HCT116 (cell line): ENCODE data around the gene ELF1. TPM values are rescaled to one million over a fixed set of nuclear protein-coding genes. Genes with fewer than 3 reads are reported as not detected.

ENCODE experiments used
- ATAC-seq: fragments of 200-7000 bp; cut with Tn5 transposase; 2 replicates; pipeline ENCODE4 v1.9.1; 2020; ENCODE audit warnings: mild to moderate bottlenecking, moderate library complexity
- BruUV-seq: library from RNA; stranded (reverse); fragments of 400-500 nt; replicated peaks from 2 replicates; lab custom pipeline; 2021; lab: Mats Ljungman, UMichigan
- CTCF ChIA-PET: fragments of 300-600 bp; sonication (Branson Sonifier 250); formaldehyde crosslinking; loops from one replicate; lab custom pipeline; 2021; ENCODE audit warnings: antibody characterized with exemption; lab: Charles Lee
- POLR2A ChIA-PET: fragments of 300-600, 350-600 bp; sonication (Branson Sonifier 250); formaldehyde crosslinking; loops from one replicate; lab custom pipeline; 2021; ENCODE audit warnings: antibody characterized with exemption; lab: Charles Lee
- RAD21 ChIA-PET, 2 experiments: fragments of 300-600 bp; sonication (Branson Sonifier 250); formaldehyde crosslinking; loops; one replicate each; lab custom pipeline; 2023; ENCODE audit warnings: low total read pairs in 2 of 2; ENCODE audit not compliant: uncharacterized antibody in 2 of 2, unreplicated experiment in 2 of 2, low non-redundant PET in 1 of 2; lab: Charles Lee
- DNase-seq: peaks from one replicate; pipeline ENCODE4 v3.0.0-alpha.2; 2010; ENCODE audit warnings: low read depth, low spot score
- H2AFZ ChIP-seq: fragments of 200-600 bp; shearing (Covaris generic), sonication (generic); 2 replicates; pipeline ENCODE4 v1.6.1; 2017; ENCODE audit warnings: low read depth, mixed run types, mixed read lengths, antibody characterized with exemption, low read length; ENCODE audit not compliant: poor library complexity, severe bottlenecking
- H3K27ac ChIP-seq: 2 replicates; pipeline ENCODE4 v1.5.1; 2012; ENCODE audit warnings: low read depth, low read length
- H3K27me3 ChIP-seq: fragments of 200-600 bp; sonication (generic); 2 replicates; pipeline ENCODE4 v1.6.1; 2016; ENCODE audit warnings: mixed run types, low read length, mixed read lengths; ENCODE audit not compliant: insufficient read depth
- H3K36me3 ChIP-seq, 2 experiments: fragments of 200-500 bp in 1 of 2; fragments of 200-600 bp in 1 of 2; sonication (Bioruptor generic) in 1 of 2; sonication (generic) in 1 of 2; 2 replicates each; pipeline versions ENCODE4 v1.5.1 to v1.6.1; 2014 to 2016; ENCODE audit warnings: low read length in 2 of 2, inconsistent platforms in 1 of 2, mixed read lengths in 1 of 2, mixed run types in 1 of 2; ENCODE audit not compliant: insufficient read depth in 2 of 2, control insufficient read depth in 1 of 2
- H3K4me1 ChIP-seq, 2 experiments: fragments of 200-600 bp in 1 of 2; sonication (generic) in 1 of 2; 2 replicates each; pipeline versions ENCODE4 v1.5.1 to v1.6.1; 2012 to 2017; ENCODE audit warnings: low read length in 2 of 2, inconsistent platforms in 1 of 2, mild to moderate bottlenecking in 1 of 2, mixed read lengths in 1 of 2, mixed run types in 1 of 2, moderate library complexity in 1 of 2; ENCODE audit not compliant: insufficient read depth in 2 of 2, control insufficient read depth in 1 of 2
- H3K4me2 ChIP-seq: fragments of 200-600 bp; sonication (generic); 2 replicates; pipeline ENCODE4 v1.6.1; 2017; ENCODE audit warnings: mixed run types, low read length, mixed read lengths
- H3K4me3 ChIP-seq, 2 experiments: fragments of 200-600 bp in 1 of 2; sonication (generic) in 1 of 2; replicated peaks in 1 of 2; 2 replicates each; pipeline ENCODE4 v1.5.1; 2011 to 2016; ENCODE audit warnings: low read length in 2 of 2, control low read depth in 1 of 2, low read depth in 1 of 2, mild to moderate bottlenecking in 1 of 2, mixed read lengths in 1 of 2, mixed run types in 1 of 2
- H3K79me2 ChIP-seq: fragments of 200-600 bp; sonication (generic); 2 replicates; pipeline ENCODE4 v1.6.1; 2017; ENCODE audit warnings: mild to moderate bottlenecking, mixed run types, low read length, moderate library complexity, mixed read lengths; ENCODE audit not compliant: insufficient read depth
- H3K9ac ChIP-seq: fragments of 200-600 bp; sonication (generic); 2 replicates; pipeline ENCODE4 v1.6.1; 2016; ENCODE audit warnings: low read length, mixed read lengths
- H3K9me2 ChIP-seq: fragments of 200-600 bp; sonication (generic), shearing (Covaris generic); 2 replicates; pipeline ENCODE4 v1.6.1; 2017; ENCODE audit warnings: mixed run types, mild to moderate bottlenecking, moderate library complexity; ENCODE audit not compliant: insufficient read depth
- H3K9me3 ChIP-seq, 2 experiments: fragments of 200-500 bp in 1 of 2; fragments of 200-600 bp in 1 of 2; sonication (Bioruptor generic) in 1 of 2; sonication (generic) in 1 of 2; 2 replicates each; pipeline ENCODE4 v1.6.1; 2014 to 2017; ENCODE audit warnings: low read length in 2 of 2, mixed read lengths in 2 of 2, inconsistent platforms in 1 of 2, low read depth in 1 of 2, mild to moderate bottlenecking in 1 of 2, mixed run types in 1 of 2, moderate library complexity in 1 of 2; ENCODE audit not compliant: control insufficient read depth in 1 of 2, insufficient read depth in 1 of 2
- H4K20me1 ChIP-seq: fragments of 200-600 bp; sonication (generic), shearing (Covaris generic); 2 replicates; pipeline ENCODE4 v1.6.1; 2017; ENCODE audit warnings: mixed run types, mild to moderate bottlenecking, moderate library complexity; ENCODE audit not compliant: insufficient read depth
- CBX3 ChIP-seq: IDR thresholded peaks from 2 replicates; pipeline ENCODE4 v1.6.1; 2012; ENCODE audit warnings: low read depth
- EGR1 ChIP-seq: IDR thresholded peaks from 2 replicates; pipeline ENCODE4 v1.6.1; 2012; ENCODE audit warnings: low read depth
- ELF1 ChIP-seq: IDR thresholded peaks from 2 replicates; pipeline ENCODE4 v1.6.1; 2012; ENCODE audit warnings: low read depth, borderline replicate concordance
- EZH2 ChIP-seq: fragments of 200-600 bp; sonication (generic); IDR thresholded peaks from 2 replicates; pipeline ENCODE4 v1.6.1; 2017; ENCODE audit warnings: antibody characterized with exemption, mixed run types
- EZH2phosphoT487 ChIP-seq: fragments of 200-600 bp; IDR thresholded peaks from 2 replicates; pipeline ENCODE4 v1.6.1; 2018; ENCODE audit warnings: antibody characterized with exemption, borderline replicate concordance
- FOSL1 ChIP-seq: IDR thresholded peaks from 2 replicates; pipeline ENCODE4 v1.6.1; 2012; ENCODE audit warnings: low read depth
- JUND ChIP-seq: IDR thresholded peaks from 2 replicates; pipeline ENCODE4 v1.6.1; 2012
- MAX ChIP-seq: IDR thresholded peaks from 2 replicates; pipeline ENCODE4 v1.6.1; 2012
- POLR2A ChIP-seq: IDR thresholded peaks from 2 replicates; pipeline ENCODE4 v1.7.0; 2011; ENCODE audit warnings: borderline replicate concordance; ENCODE audit not compliant: insufficient read depth, insufficient read length; ENCODE audit errors: extremely low read depth
- RAD21 ChIP-seq: IDR thresholded peaks from 2 replicates; pipeline ENCODE4 v1.6.1; 2012; ENCODE audit warnings: low read depth, mild to moderate bottlenecking
- REST ChIP-seq: IDR thresholded peaks from 2 replicates; pipeline ENCODE4 v1.6.1; 2012; ENCODE audit warnings: low read depth
- SIN3A ChIP-seq: IDR thresholded peaks from 2 replicates; pipeline ENCODE4 v1.6.1; 2012; ENCODE audit warnings: low read depth
- SP1 ChIP-seq: IDR thresholded peaks from 2 replicates; pipeline ENCODE4 v1.6.1; 2012; ENCODE audit warnings: low read depth
- SRF ChIP-seq: IDR thresholded peaks from 2 replicates; pipeline ENCODE4 v1.6.1; 2012; ENCODE audit warnings: low read depth
- YY1 ChIP-seq: IDR thresholded peaks from 2 replicates; pipeline ENCODE4 v1.6.1; 2011; ENCODE audit warnings: low read length, low read depth, moderate library complexity, mild to moderate bottlenecking; ENCODE audit not compliant: insufficient replicate concordance; ENCODE audit errors: extremely low read depth
- ZBTB33 ChIP-seq: IDR thresholded peaks from 2 replicates; pipeline ENCODE4 v1.6.1; 2011; ENCODE audit warnings: mild to moderate bottlenecking, low read length, moderate library complexity; ENCODE audit not compliant: insufficient replicate concordance; ENCODE audit errors: extremely low read depth
- ZFX ChIP-seq: fragments of 450-650 bp; IDR thresholded peaks from 2 replicates; pipeline ENCODE4 v1.6.1; 2017
- ZNF274 ChIP-seq: fragments of 200-500 bp; sonication (Bioruptor generic); IDR thresholded peaks from 2 replicates; pipeline ENCODE4 v1.6.1; 2014; ENCODE audit warnings: mild to moderate bottlenecking, low read depth, low read length, inconsistent platforms
- intact Hi-C: fragments of 100-400 bp; cut with micrococcal nuclease; formaldehyde crosslinking; loops from 2 replicates; pipeline ENCODE4 v1.10.0; 2022
- total RNA-seq: library from RNA; stranded (reverse); gene quantifications from one replicate; pipeline ENCODE4 v1.2.1, GENCODE V29; 2021; ENCODE audit not compliant: unreplicated experiment

ELF1 gene
- total RNA-seq, 1 experiment from 2014 or later = 30.0 TPM

- ChIA-PET POLR2A (no interaction called here), RAD21 (no interaction called here)
- no peaks in the 10 kb centered on the region for H4K20me1 ChIP-seq
- H3K4me3 ChIP-seq = no peak overlapping the region
- BruUV-seq = no TSS peak
- no peak overlapping the region for H2AFZ ChIP-seq
- peaks cover 3 to 8% of the 10 kb centered on the region in 2 experiments; a peak in 2 of 4 replicates for H3K36me3 ChIP-seq
- H3K9me2 ChIP-seq = no peaks in the 10 kb centered on the region
- no peaks in the 10 kb centered on the region for H3K4me1 ChIP-seq
- peaks cover 3% of the 10 kb centered on the region; the same call in 1 of the 2 replicates for H3K79me2 ChIP-seq
- no peak for ATAC-seq
- H3K9ac ChIP-seq = no peak overlapping the region
- TF ChIP-seq SIN3A (no peak), EGR1 (no peak), ZFX (no peak), SP1 (no peak), ELF1 (no peak), POLR2A (no peak), ZBTB33 (no peak), FOSL1 (no peak), MAX (no peak), EZH2phosphoT487 (no peak), REST (no peak), ZNF274 (no peak), YY1 (no peak), CBX3 (no peak), SRF (no peak), JUND (no peak), RAD21 (no peak), EZH2 (no peak)
- TF ChIP-seq, all 23 proteins: peak for 0
- intact Hi-C loops = no loop called here
- DNase-seq = no peak
- no peak overlapping the region for H3K4me2 ChIP-seq
- CTCF ChIA-PET = no interaction called here
- H3K9me3 ChIP-seq = no peaks in the 10 kb centered on the region
- no peaks in the 10 kb centered on the region for H3K27me3 ChIP-seq
- no peak overlapping the region for H3K27ac ChIP-seq
Observed at GRCh38 chr13:40943073-40943472, 76.0 kb downstream of the ELF1 start.
